Superior temporal gyrus (tissue), 1 donor: ENCODE measurements around the gene HAGH.

Experiments
- DNase-seq: peaks from one replicate; pipeline ENCODE4 v3.0.0-alpha.2; 2016; ENCODE audit errors: extremely low spot score

HAGH gene

DNA sequence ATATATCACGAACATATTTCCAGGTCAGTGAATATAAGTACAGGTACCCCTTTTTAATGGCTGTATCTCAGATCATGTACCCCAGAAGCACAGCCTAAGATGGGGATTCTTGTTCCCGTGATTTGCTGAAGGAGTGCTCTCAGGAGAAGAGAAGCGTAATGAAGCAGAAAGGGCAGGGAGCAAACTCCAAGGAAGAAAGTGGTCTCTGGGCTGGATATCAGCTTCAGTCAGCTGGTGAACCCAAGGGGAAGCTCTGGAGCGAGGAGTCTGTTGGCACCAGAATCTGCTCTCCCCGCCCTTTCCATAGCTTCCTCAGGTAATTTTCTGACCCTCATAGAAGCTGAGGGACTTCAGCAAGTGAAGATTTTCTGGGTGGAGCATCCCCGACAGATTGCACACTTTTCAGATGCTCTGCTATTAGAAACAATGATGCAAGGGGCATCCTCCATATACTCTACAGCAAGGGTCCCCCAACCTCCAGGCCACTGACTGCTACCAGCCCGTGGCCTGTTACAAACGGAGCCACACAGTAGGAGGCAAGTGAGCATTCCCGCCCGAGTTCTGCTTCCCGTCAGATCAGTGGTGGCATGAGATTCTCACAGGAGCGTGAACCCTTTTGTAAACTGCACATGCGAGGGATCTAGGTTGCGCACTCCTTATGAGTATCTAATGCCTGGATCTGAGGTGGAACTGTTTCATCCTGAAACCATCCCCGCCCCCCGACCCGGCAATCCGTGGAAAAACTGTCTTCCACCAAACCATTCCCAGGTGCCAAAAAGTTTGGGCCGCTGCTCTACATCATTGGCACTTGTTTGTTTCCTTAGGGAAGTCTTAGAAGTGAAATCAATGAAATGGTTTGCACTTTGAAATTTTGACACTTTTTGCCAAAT, 4.8 kb upstream of the HAGH start:
- DNase-seq = no peak

DNA sequence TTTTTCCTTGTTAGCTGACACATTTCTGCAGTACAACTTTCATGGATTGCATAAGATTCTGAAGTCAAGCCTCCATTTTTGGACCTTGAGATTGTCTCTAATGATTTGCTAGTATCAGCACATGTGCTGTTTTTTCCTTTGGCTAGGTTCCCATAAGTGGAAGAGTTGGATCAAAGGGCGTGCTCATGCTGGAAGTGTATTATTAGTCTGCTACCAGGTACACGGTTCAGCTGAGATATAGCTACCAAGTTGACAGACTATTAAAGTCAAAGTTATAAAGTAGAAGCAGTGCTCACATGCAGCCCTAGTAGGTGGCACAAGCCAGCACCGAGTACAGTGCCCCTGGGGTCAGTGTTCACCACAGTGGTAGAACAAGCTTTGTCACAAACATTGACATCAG, 3.6 kb upstream of the HAGH start:
- DNase-seq = no peak

GRCh38 chr16:1828645-1829410, 2.2 kb upstream of the HAGH start:
- DNase-seq = no peak

- no peak for DNase-seq
These were observed 548 bp downstream of the HAGH start for GRCh38 chr16:1825864-1826690.

- DNase-seq = no peak
These were observed 1.2 kb downstream of the HAGH start for GRCh38 chr16:1825381-1825863.

DNA sequence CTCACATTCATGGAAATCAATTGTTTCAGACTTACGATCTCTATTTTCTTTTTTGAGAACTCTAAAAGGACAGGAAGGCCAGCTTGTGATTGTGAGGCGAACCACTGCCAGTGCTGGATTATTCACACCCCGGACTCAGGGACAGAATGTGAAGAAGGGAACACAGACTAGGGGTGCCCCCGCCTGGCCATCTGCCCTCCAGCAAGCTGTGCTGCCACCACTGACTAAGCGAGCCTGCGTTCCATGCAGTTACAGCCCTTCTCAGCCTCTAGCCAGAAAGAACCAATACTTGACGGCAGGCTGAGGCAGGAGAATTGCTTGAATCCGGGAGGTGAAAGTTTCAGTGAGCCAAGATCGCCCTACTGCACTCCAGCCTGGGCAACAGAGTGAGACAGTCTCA, 2.8 kb downstream of the HAGH start:
- peak; percentile 42 for DNase-seq

DNA sequence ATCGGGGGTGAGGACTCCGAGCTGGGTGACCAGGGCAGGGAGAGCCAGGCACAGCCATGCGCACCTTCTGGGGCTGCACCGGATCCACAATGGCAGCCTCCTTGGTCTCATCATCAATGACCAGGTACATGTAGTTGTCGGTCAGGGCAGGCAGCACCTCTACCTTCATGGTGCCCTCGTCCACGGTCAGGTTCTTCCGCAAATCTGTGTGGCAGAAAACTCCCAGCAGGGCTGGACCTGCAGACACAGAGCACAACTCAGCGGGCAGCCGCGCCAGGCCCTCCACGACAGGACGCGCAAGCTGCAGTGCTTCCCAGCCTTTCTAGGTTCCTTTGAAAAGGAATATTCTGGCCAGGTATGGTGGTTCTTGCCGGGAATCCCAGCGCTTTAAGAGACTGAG, 3.8 kb downstream of the HAGH start:
- DNase-seq = no peak

GRCh38 chr16:1821861-1822611, 4.6 kb downstream of the HAGH start:
- no peak for DNase-seq

- no peak for DNase-seq
These were observed 5.7 kb downstream of the HAGH start for GRCh38 chr16:1820946-1821290.

DNA sequence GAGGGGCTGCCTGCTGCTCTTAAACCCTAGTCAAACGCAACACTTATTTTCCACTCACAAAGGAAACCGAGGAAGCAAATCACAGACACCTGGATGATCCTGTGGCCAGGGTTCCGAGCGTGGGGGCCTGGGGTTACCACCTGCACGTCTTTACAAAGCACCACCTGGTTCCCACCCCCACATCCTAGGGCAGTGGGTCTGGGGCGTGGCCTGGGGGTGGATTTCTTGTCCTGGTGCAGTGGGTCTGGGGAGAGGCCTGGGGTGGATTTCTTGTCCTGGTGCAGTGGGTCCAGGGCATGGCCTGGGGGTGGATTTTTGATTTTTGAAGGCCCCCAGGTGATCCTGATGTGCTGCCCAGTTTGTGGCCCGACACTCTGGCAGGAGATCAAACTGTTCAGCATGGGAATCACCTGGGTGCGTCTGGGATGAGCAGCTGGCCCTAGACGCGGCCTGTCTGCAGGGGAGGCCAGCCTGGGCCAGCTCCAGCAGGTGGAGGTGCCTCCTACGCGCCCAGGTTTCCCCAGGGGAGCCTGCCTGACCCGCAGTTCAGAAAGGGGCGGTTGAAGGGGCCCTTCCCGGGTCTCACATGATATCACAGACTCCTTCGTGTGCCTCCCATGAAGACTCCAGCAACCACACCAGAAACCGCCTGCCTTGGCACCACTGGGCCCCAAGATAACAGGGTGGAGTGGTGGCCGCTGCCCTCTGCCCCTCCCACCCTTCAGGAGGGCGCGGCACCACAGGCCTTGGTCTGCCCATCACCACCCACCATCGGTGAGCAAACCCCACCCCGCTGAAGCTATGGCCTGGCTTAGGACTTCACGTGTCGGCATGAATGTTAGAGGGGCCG, 6.3 kb downstream of the HAGH start:
- no peak for DNase-seq

DNA sequence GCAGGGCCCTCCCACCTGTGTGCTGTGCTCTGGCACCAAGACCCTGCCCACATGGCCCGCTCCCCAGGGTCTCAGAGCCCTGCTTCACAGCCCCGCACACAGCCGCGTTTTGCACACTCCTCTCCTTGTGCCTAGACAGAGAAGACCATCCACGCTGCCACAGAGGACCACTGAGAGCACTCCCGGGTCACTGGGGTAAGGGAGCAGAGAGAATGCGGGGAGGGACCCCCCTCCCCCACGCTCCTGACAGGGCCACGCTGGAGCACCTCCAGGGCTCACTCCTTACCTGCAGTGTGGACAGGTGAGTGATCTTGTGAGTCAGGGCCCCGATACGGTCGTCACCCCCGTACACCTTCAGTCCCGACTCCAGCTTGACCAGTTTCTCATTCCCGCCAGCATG, 7.0 kb downstream of the HAGH start:
- DNase-seq = no peak

DNA sequence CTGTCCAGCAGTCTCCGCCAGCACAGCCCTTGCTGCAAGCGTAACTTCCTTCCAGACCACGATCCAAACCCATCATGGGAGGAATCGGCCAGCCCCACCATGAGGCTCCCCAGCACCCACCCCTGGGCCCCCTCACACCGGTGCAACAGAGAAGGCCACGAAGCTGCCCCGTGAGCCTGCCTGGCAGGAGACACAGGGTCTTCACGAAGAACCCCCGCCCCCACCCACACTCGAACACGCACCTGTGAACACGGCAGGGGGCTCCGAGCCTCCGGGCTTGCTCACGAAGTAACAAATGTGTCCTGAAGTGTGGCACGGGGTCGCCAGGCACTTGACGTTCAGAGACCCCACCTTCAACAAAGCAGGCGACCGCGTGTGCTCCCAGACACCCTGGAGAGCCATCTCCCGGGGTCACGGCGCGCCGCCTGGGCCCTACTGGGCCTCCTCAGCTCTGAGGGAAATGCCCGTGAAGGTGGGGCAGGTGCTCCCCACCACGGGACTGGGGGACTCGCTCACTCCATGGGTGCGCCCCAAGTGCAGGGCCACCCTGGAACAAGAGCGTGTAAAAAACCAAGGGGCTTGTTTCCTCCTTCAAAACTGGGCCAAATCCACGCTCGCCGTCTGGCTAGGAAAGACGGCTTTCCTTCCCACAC, 7.6 kb downstream of the HAGH start:
- no peak for DNase-seq

DNA sequence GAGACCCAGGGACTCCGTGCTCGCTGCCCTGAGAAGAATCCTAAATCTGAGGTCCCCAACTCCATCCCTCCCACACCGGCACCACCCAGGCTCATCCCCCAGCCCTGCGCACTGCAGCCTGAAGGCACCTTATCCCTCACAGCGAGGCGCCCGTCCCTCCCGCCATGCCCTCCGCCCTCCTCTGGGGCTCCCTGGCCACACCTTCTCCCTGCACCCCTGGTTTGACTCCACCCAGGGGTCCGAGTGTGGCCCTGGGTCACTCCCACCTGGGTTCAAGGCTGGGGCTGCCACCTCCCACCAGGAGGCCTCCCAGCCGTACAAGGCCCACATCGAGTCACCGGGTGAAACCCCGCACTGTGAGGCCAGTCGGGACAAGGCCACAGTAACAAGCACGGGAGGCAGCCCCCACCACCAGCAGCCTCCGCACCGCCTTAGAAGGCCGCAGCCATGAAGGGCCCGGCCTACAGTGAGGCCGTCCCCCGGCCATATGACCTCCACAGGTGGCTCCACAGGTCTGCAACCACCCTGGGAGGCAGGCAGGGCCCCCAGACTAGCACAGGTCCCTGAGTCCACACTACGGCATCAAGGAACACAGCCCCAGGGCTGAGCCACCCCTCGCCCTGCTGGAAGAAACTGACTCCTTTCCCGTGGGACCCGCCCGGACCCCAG, 8.3 kb downstream of the HAGH start:
- no peak for DNase-seq

DNA sequence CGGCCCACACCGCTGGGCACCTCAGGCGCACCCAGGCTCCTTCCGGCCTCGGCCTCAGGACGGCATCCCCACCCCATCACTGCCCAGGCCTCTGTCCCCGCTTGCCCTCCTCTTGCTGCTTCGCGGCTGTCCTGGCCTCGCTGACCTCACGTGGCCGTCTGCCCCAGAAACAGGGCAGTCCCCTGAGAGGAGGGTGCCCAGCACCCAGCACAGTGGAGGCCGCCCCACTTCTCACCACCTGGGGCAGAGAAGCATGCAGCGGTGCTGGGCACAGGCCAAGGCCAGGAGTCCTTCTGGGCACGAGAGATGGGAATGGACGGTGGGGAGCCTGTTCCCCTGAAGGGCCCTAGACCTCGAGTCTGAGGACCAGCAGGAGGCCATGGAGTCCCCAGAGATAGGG, 8.9 kb downstream of the HAGH start:
- no peak for DNase-seq

DNA sequence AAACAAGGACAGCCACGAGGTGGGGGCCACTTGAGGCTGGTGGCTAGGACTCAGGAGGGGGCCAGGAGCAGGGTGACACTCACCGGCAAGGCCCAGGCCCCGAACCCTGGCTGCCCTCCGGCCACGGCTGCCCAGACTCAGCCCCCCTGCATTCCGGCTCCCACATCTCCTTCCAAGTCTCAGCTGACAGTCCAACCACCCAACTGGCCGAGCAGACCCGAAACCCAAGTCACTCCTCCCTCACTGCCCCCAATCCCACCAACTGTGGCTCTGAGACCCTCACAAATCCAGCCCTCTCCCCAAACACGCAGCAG, 9.4 kb downstream of the HAGH start:
- DNase-seq = no peak

DNA sequence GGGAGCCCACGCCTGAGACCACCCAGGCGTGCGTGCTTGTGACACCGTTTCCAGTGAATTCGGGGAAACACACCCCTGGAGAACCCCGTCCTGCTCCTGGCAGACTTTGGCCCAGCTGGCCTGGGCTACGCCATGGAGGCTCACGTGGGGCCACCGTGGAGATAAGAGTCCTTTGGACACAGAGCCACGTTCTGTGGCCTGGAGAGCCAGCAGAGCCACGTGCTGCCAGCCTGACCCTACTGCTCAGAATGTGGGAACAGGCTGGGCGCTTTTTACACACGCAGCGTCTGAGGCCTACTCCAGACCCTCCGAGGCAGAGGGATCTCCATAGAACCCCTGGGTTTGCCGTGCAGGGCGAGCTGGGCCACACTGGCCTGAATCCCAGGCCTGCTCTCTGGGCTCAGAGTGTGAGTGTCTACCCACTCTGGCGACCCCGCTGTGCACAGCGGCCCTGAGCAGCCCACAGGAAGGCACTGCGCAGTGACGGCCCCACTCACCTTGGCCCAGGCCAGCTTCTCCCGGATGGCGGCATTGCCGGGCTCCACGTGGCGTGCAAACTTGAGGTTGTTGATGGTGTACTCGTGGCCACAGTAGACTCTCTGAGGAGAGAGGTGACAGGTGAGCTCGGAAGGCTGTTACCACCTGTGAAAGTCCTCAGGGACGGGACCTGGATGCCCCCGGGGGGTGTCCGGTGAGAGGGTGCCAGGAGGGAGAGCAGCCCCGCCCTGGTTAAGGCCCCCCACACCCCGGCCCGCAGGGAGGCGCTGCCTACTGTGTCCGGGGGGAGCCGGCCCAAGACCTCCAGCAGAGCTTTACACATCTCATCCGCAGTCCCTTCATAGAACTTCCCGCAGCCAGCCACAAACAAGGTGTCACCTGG, 10.0 kb downstream of the HAGH start:
- no peak for DNase-seq

DNA sequence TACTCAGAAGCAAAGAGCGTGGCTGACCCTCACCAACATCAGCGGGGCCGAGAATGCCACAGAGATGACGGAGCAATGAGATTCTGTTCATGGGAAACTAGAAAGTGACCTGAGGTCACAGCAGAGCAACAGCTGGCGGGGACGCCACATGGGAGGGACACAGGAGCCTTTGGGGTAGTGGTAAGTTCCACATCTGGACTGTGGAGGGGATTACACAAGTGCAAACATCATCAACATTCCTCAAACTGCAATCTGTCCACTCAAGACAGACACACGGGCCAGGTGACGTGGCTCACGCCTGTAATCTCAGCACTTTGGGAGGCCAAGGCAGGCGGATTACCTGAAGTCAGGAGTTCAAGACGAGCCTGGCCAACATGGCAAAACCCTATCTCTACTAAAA, 11.2 kb downstream of the HAGH start:
- no peak for DNase-seq

DNA sequence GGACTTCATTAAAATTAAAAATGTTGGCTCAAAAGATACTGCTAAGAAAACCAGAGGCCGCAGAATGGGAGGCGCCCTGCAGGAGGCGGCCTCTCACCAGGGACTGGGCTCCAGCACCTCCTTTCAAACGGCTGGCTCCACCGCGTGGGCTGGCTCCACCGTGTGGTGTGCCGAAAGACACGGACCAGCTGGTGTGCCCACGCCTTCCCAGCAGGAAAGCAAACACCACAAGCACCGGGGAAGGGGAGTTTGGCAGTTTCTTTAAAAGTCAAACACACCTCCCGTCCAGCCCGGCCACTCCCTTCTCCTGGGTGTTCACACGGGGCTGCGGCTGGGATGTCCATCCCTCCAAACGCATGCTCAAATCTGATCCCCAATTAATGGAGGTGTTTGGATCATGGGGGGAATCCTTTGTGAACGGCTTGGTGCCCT, 13.9 kb downstream of the HAGH start:
- peak; percentile 38 for DNase-seq

- DNase-seq = no peak
These were observed 16.1 kb downstream of the HAGH start for GRCh38 chr16:1810536-1810935.
